Stimulated activated naive CD4-positive, alpha-beta T cell (primary cell): ENCODE measurements around the gene PNLDC1.
A peak's percentile ranks its signal among the peaks of the same experiment; 100 is the strongest.
"Not testable (repeated sequence)": the region's sequence is repeated elsewhere in the genome, so short reads cannot be mapped to it uniquely, and the experiment has no call there.

Experiments
- DNase-seq, 6 experiments: peaks; one replicate each; lab custom pipeline; 2025; lab: John Stamatoyannopoulos, UW

PNLDC1 gene

GRCh38 chr6:159849851-159850250 lies 49.8 kb downstream of the PNLDC1 start:
- not testable (repeated sequence) for DNase-seq

GRCh38 chr6:159852877-159853276 lies 52.8 kb downstream of the PNLDC1 start:
- peak in 4 of 6 experiments; percentile 15 to 48 (median 18) for DNase-seq

- no peak for DNase-seq
Observed at GRCh38 chr6:159853754-159854153, 53.7 kb downstream of the PNLDC1 start.

GRCh38 chr6:159854959-159855358 lies 54.9 kb downstream of the PNLDC1 start:
- no peak for DNase-seq

- DNase-seq, result no peak
Observed at GRCh38 chr6:159858259-159858658, 58.2 kb downstream of the PNLDC1 start.

GRCh38 chr6:159860482-159860881 lies 60.4 kb downstream of the PNLDC1 start:
- no peak for DNase-seq

- peak in 4 of 6 experiments; percentile 2 to 73 (median 68) for DNase-seq
Observed at GRCh38 chr6:159862103-159862502, 62.0 kb downstream of the PNLDC1 start.

GRCh38 chr6:159863341-159863740 lies 63.3 kb downstream of the PNLDC1 start:
- DNase-seq, result peak in 2 of 6 experiments; percentile 23 to 39

- no peak for DNase-seq
Observed at GRCh38 chr6:159865226-159865920, 65.3 kb downstream of the PNLDC1 start.

- DNase-seq, result no peak
Observed at GRCh38 chr6:159866286-159867247, 66.5 kb downstream of the PNLDC1 start.
